GM19025 (cell line): ENCODE results near the gene CADM1.

Source experiments
- ATAC-seq: cut with Tn5 transposase; IDR thresholded peaks from one replicate; pipeline ENCODE4 v1.9.1; 2021; ENCODE audit warnings: mild to moderate bottlenecking, low read depth, moderate library complexity; ENCODE audit not compliant: unreplicated experiment

Gene CADM1

GRCh38 chr11:115363426-115363825, 140.8 kb downstream of the CADM1 start:
- ATAC-seq: no peak

- no peak for ATAC-seq
Measured at GRCh38 chr11:115362997-115363396, 141.2 kb downstream of the CADM1 start.

GRCh38 chr11:115361025-115361424, 143.2 kb downstream of the CADM1 start:
- no peak for ATAC-seq

- ATAC-seq: no peak
Measured at GRCh38 chr11:115360186-115360824, 143.9 kb downstream of the CADM1 start.

GRCh38 chr11:115357066-115357465, 147.1 kb downstream of the CADM1 start:
- ATAC-seq: no peak

GRCh38 chr11:115352805-115353485, 151.3 kb downstream of the CADM1 start:
- ATAC-seq: no peak

- no peak for ATAC-seq
Measured at GRCh38 chr11:115349335-115350017, 154.7 kb downstream of the CADM1 start.

- ATAC-seq: no peak
Measured at GRCh38 chr11:115348416-115348815, 155.8 kb downstream of the CADM1 start.

- no peak for ATAC-seq
Measured at GRCh38 chr11:115347106-115347505, 157.1 kb downstream of the CADM1 start.

- ATAC-seq: no peak
Measured at GRCh38 chr11:115345840-115346239, 158.4 kb downstream of the CADM1 start.

- ATAC-seq: no peak
Measured at GRCh38 chr11:115345361-115345760, 158.9 kb downstream of the CADM1 start.

- no peak for ATAC-seq
Measured at GRCh38 chr11:115344846-115345245, 159.4 kb downstream of the CADM1 start.

GRCh38 chr11:115342142-115342541, 162.1 kb downstream of the CADM1 start:
- no peak for ATAC-seq

- no peak for ATAC-seq
Measured at GRCh38 chr11:115340874-115341273, 163.3 kb downstream of the CADM1 start.

- no peak for ATAC-seq
Measured at GRCh38 chr11:115338476-115338875, 165.7 kb downstream of the CADM1 start.

GRCh38 chr11:115334932-115335788, 169.1 kb downstream of the CADM1 start:
- ATAC-seq: no peak

- no peak for ATAC-seq
Measured at GRCh38 chr11:115333949-115334348, 170.3 kb downstream of the CADM1 start.

GRCh38 chr11:115333121-115333520, 171.1 kb downstream of the CADM1 start:
- ATAC-seq: no peak

GRCh38 chr11:115330684-115331482, 173.3 kb downstream of the CADM1 start:
- ATAC-seq: no peak

- no peak for ATAC-seq
Measured at GRCh38 chr11:115326526-115326925, 177.7 kb downstream of the CADM1 start.
